HG02981 (cell line): ENCODE results near the gene RHOF.
A peak's percentile ranks its signal among the peaks of the same experiment; 100 is the strongest.

Source experiments
- ATAC-seq: cut with Tn5 transposase; IDR thresholded peaks from one replicate; pipeline ENCODE4 v1.9.1; 2021; ENCODE audit warnings: mild to moderate bottlenecking, moderate library complexity; ENCODE audit not compliant: unreplicated experiment

RHOF gene

DNA sequence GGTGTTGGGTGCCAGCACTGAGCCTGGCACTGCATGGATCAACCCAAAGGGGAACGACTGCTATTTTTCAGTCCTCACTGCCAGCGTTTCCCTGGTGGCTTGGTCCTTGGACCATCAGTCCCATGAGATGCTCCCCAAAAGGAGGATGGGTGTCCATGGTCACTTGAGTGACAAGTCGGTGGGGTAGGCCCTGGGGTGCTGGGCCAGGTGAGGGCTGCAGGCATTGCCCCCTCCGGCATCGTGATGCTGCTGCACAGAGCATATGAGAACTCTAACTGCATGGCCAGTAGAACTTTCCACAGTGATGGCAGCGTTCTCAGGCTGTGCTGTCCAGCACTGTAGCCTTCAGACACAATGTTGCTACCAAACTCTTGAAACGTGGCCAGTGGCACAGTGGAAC is 26.6 kb upstream of the RHOF start:
- ATAC-seq, result no peak

GRCh38 chr12:121819212-121819949 is 25.9 kb upstream of the RHOF start:
- ATAC-seq, result no peak

DNA sequence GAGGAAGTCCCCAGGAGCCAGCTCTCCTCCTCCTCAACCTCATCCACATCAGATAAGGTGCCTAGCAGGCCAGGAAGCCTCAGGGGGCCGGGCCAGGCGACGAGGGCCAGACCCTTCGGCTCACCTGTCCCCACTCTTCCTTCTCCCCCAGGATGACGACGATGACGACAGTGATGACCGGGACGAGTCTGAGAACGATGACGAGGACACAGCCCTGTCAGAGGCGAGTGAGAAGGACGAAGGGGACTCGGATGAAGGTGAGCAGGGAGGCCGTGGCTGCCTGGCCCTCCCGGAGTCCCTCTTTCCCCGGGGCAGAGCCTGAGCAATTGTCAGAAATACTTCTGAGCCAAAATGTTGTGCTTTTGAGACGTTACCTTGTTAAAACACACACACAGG is 24.2 kb upstream of the RHOF start:
- no peak for ATAC-seq

DNA sequence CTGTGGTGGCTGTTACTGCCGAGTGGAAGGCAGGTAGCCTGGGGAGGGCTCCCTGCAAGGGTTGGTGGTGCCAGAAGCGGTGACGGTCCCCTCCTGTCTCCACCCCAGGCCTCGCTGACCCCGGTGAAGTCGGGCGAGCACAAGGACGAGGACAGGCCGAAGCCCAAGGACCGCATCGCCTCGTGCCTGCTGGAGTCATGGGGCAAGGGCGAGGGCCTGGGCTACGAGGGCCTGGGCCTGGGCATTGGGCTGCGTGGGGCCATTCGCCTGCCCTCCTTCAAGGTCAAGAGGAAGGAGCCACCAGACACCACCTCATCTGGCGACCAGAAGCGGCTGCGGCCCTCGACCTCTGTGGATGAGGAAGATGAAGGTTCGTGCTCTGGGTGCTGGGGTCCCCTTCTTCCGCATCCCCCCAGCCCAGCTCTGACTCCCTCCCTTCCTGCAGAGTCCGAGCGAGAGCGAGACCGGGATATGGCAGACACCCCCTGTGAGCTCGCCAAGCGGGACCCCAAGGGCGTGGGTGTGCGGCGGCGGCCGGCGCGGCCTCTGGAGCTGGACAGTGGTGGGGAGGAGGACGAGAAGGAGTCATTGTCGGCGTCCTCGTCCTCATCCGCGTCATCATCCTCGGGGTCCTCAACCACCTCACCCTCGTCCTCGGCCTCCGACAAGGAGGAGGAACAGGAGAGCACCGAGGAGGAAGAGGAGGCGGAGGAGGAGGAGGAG is 23.6 kb upstream of the RHOF start:
- ATAC-seq, result no peak

DNA sequence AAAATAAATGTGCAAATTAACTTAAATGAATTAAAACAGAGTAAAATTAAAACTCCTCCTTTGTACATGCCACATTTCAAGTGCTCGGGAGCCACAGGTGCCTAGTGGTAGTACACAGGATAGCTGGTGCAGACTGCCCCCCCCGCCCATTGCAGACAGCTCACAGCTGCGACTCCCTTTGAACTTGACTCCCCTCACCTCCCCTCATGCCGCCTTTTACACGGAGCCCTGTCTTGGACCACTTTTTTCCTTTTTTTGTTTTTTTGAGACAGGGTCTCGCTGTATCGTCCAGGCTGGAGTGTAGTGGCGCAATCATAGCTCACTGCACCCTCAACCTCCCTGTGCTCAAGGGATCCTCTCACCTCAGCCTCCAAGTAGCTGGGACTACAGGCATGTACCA is 21.8 kb upstream of the RHOF start:
- no peak for ATAC-seq

DNA sequence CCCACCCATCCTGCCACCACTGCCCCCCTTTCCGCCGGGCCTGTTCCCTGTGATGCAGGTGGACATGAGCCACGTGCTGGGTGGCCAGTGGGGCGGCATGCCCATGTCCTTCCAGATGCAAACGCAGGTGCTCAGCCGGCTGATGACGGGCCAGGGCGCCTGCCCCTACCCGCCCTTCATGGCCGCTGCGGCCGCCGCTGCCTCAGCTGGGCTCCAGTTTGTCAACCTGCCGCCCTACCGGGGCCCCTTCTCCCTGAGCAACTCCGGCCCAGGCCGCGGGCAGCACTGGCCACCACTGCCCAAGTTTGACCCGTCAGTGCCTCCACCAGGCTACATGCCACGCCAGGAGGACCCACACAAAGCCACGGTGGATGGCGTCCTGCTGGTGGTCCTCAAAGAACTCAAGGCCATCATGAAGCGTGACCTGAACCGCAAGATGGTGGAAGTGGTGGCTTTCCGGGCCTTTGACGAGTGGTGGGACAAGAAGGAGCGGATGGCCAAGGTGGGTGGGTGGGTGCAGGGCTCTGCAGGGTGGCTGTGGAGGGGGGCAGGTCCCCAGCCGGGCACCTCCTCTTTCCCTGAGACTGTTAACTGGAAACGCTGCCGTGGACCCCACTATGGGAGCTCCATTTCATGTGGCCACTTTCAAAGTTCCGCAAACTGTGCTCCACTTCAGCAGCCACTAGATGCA is 21.1 kb upstream of the RHOF start:
- ATAC-seq, result no peak

- no peak for ATAC-seq
These were observed 20.5 kb upstream of the RHOF start for GRCh38 chr12:121813951-121814350.

DNA sequence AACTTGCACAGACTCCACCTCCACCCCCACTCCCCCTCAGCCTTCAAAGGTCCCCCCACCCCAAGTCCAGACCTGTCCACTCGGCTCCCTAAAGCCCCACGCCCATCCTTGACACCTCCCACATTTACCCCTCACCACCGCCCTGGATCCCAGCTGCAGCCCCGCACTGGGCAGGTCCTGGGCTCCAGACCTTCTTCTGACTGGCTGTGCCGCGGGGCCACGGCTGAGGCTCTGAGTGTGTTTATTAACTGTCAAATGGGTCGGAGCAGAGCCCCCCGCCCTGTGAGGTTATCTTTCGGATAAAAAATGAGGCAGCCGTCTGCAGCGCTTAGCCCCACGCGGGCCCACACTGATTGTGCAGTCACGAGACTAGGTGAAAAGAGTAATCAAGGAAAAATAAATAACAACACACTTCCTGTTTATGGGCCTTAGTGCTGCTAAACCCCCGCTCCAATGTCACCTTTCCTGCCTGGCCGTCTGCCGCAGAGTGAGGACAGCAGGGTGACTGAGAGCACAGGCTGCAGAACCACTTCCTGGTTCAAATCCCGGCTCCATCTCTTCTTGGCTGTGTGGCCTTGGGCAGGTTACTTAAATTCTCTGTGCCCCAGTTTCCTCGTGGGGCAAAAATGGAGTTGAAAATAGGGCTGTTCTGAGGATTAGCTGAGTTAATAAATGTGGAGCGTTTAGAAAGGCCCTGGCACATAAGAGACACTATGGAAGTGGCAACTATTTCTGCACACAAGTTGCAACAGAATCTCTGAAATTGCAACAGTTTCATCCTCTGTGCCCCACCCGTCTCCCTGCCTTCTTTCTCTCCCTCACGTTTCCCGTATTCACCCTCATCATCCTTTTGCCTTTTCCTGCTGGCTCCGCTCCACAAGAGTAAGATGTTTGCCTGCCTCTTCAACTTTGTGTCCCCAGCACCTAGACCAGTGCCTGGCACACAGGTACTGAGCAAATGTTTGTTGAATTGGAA is 19.7 kb upstream of the RHOF start:
- ATAC-seq, result no peak

GRCh38 chr12:121812320-121812871 is 18.9 kb upstream of the RHOF start:
- no peak for ATAC-seq

- ATAC-seq, result peak; percentile 62
These were observed 18.2 kb upstream of the RHOF start for GRCh38 chr12:121811434-121812319.

DNA sequence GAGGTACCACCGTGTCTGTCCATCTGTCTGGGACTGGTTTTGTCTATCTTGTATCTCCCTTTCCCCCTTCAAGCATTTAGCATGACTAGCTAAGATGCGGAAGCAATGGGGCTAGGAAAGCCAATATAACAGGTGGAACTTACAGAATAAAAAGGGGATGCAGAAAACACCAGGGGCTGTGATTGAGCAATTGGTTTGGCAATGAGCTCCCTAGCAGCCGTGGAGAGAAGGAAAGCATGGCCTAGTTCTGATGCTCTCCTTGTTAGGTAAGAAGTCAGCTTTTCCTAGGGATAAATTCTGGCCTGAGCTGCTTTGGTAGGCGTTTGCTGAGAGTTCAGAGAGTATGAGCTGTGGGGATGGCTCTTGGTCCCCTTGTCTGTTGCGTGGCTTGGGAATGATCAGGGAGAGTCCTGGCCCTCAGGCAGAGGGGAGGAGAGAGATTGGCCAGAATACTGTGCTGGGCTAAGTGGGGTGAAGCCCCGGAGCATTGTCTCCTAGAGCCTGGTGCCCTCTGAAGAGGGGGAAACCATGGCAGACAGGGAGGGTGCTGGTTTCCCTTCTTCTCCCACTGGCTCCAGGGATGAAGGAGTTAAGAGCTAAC is 17.4 kb upstream of the RHOF start:
- ATAC-seq, result no peak

DNA sequence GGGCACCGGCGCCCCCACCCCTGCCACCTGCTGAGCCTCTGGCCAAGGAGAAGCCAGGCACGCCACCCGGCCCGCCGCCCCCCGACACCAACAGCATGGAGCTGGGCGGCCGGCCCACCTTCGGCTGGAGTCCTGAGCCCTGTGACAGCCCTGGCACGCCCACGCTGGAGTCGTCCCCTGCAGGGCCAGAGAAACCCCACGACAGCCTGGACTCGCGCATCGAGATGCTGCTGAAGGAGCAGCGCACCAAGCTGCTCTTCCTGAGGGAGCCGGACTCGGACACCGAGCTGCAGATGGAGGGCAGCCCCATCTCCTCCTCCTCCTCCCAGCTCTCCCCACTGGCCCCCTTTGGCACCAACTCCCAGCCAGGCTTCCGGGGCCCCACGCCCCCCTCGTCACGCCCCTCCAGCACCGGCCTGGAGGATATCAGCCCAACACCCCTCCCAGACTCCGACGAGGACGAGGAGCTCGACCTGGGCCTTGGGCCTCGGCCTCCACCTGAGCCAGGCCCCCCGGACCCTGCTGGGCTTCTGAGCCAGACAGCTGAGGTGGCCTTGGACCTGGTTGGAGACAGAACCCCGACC is 16.8 kb upstream of the RHOF start:
- ATAC-seq, result no peak

DNA sequence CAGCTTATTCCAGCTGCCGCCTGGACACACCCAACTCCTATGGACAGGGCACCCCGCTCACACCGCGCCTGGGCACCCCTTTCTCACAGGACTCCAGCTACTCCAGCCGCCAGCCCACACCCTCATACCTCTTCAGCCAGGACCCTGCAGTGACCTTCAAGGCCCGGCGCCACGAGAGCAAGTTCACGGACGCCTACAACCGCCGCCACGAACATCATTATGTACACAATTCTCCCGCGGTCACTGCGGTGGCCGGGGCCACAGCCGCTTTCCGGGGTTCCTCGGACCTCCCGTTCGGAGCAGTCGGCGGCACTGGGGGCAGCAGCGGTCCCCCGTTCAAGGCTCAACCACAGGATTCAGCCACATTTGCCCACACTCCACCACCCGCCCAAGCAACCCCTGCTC is 16.2 kb upstream of the RHOF start:
- no peak for ATAC-seq

DNA sequence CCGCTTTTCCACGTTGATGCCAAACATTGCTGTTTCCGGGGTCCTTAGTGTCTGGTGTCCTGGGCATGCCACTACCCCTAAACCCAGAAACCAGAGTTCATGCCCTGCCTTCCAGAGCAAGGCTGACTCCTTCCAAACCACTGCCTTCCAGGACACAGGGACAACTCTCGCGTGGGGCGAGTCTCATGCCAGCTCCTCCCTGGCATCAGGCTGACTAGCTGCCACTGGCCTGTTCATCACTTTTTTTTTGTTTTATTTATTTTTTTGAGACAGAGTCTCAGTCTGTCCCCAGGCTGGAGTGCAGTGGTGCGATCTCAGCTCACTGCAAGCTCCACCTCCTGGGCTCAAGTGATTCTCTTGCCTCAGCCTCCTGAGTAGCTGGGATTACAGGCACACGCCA is 15.1 kb upstream of the RHOF start:
- ATAC-seq, result no peak

- no peak for ATAC-seq
These were observed 14.3 kb upstream of the RHOF start for GRCh38 chr12:121807642-121808347.

DNA sequence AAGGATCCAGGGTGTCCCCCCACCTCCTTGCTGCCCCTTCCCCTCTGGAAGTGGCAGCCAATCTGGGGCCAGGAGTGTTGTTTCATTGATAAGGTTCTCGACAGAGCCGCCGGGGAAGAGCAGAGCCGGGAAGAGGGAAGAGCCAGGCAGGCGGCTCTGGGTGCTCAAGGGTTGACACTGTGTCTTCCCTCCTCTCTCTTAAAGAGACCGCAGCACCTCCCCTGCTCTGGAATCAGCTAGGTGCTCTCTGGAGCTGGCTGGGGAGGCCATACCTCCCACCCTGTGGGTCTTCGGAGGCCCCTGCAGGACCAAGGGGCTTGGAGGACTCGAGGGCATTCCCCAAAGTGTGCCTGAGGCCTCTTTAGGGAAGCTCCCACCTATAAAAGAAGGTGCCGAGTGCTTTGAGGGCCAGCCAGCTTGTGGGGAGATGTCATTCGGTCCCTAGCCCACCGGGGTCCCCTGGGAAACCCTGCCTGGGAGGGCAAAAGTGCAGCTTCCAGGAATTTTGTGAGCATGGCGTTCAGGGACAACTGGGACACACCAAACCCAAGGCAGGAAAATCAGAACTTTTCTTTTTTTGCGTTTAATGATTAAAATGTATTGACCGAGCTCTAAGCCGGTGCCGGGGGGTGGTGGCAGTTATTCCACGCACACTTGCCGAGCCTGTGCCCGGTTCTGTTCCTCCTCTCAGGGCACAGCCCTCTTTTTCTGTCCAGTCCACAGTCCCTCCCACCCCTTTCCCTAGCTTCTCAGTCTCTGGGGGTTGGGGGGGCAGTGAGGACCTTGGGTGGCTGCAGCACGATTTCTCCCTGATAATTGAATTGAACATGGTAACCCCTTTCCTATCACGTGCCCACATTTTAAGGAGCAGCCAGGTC is 13.3 kb upstream of the RHOF start:
- no peak for ATAC-seq

GRCh38 chr12:121806009-121806545 is 12.6 kb upstream of the RHOF start:
- no peak for ATAC-seq
